HG03196 (cell line): ENCODE measurements around the gene NAPEPLD.
A peak's percentile ranks its signal among the peaks of the same experiment; 100 is the strongest.
"Not testable (repeated sequence)": the region's sequence is repeated elsewhere in the genome, so short reads cannot be mapped to it uniquely, and the experiment has no call there.

Experiments used
- ATAC-seq: cut with Tn5 transposase; IDR thresholded peaks from one replicate; pipeline ENCODE4 v1.9.1; 2021; ENCODE audit not compliant: unreplicated experiment

The NAPEPLD gene

GRCh38 chr7:103114576-103115008, 34.3 kb downstream of the NAPEPLD start:
- ATAC-seq, result no peak

DNA sequence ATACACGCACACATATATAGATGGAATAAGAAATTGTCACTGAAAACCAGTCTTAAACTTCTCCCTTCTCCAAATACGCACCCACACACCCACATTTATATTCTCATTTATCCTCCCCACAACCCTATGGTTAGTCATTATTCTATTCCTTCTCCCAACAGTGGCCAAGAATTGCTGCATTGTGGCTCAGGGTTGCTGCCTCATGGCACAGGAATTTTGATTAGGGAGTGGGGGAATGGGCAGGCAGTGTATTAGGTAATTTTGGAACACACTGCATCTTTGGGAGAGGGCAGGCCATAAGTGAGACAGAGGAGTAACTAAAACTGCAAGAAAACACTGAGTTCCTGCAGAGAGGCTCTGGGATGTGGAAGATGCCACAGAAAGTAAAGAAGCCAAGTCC, 35.7 kb downstream of the NAPEPLD start:
- no peak for ATAC-seq

GRCh38 chr7:103106703-103107070, 42.2 kb downstream of the NAPEPLD start:
- ATAC-seq, result not testable (repeated sequence)

DNA sequence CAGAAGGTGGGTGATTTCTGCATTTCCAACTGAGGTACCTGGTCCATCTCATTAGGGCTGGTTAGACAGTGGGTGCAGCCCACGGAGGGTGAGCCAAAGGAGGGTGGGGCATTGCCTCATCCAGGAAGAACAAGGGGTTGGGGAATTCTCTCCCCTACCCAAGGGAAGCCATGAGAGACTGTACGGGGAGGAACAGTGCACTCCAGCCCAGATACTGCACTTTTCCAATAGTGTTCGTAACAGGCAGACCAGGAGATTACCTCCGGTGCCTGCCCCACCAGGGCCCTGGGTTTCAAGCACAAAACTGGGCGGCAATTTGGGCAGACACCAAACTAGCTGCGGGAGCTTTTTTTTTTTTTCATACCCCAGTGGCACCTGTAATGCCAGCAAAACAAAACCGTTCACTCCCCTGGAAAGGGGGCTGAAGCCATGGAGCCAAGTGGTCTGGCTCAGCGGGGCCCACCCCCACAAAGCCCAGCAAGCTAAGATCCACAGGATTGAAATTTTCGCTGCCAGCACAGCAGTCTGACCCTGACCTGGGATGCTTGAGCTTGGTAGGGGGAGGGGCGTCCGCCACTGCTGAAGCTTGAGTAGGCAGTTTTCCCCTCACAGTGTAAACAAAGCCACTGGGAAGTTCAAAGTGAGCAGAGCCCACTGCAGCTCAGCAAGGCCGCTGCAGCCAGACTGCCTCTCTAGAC, 42.7 kb downstream of the NAPEPLD start:
- no peak for ATAC-seq

DNA sequence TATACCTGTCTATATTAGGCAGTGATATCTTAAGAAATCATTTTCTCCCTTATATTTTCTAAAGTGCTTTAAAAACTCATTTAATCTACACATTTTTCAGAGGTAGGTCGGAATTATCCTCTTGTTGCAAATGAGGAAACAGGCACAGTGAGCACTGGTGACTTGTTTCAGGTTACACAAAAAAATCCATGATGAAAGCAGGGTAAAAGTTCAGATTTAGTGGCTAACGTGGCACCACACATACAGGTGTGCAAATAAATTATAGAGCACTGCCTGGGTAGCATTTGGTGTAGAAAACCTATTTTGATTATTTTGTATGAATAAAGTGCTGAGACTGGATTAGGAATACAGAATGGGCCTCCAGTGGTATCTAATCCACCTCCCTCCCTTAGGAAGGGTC, 47.4 kb downstream of the NAPEPLD start:
- no peak for ATAC-seq

DNA sequence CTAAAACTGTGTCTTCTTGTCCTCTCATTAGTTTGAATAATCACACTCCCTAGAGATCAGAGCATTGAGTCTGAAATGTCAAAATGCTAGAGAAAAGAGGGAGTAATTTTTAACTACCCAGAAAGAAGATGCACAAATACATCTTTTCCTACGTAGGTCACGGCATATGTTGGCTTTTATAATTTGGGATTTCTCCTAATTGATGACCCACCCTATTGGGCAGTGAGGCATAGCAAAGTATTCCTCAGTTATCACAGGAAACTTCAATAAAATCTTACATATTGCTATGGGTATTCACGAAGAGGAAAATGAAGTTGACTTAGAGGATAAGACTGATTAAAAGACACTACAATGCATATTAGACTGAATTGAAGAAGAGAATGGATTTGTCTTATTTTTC, 48.6 kb downstream of the NAPEPLD start:
- no peak for ATAC-seq

- no peak for ATAC-seq
Measured at GRCh38 chr7:103097041-103097440, 51.9 kb downstream of the NAPEPLD start.

- ATAC-seq, result not testable (repeated sequence)
Measured at GRCh38 chr7:103095558-103095957, 53.3 kb downstream of the NAPEPLD start.

DNA sequence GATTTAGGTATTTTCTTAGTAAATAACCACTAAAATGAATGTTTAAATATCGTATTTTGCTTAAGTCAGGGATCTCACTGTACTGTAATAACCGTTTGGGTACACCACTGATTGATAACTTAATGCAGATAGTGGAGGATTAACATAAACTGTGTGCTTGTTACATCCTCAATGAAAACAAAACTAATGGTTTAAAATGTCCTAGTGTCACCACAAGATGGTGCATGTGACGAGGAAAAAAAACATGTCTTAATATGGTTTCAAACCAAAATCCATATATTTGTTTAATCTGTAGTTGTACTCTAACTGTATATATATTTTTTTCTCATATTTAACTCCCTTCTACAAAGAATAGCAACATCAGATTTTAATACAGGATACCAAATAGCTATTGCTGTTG, 54.8 kb downstream of the NAPEPLD start:
- ATAC-seq, result no peak

GRCh38 chr7:103093429-103093828, 55.5 kb downstream of the NAPEPLD start:
- ATAC-seq, result no peak

- not testable (repeated sequence) for ATAC-seq
Measured at GRCh38 chr7:103092321-103092720, 56.6 kb downstream of the NAPEPLD start.

DNA sequence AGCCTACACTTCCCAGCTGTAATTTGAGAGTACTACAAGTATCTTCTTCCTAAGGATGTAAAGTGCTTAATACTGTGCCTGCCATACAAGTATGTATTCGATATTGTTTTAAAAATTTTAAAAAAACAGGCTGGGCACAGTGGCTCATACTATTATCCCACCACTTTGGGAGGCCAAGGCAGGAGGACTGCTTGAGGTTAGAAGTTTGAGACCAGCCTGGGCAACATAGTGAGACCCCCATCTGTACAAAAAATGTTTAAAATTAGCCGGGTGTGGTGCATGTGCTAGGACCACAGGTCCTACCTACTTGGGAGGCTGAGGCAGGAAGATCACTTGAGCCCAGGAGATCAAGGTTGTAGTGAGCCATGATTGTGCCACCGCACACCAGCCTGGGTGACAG, 65.7 kb downstream of the NAPEPLD start:
- no peak for ATAC-seq

- ATAC-seq, result no peak
Measured at GRCh38 chr7:103082497-103082896, 66.4 kb downstream of the NAPEPLD start.

GRCh38 chr7:103080923-103081322, 68.0 kb downstream of the NAPEPLD start:
- ATAC-seq, result no peak

DNA sequence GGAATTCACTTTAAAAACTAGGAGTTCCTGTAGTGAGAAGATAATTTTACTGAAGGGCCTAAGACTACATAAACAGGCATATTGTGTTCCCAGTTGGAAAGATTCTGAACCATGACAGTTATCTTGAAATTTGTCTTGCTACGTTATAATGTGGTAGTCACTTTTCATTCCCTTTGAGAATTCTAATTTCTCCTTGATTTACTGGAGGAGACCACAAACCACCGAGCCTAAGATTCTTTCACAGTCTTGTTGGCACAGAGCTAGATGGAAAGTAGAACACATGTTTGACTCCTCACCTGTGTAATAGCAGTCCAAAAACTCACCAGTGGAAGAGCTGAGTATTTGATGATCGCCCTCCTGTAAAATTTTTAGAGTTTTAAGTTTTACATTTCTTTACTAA, 69.1 kb downstream of the NAPEPLD start:
- no peak for ATAC-seq

- ATAC-seq, result not testable (repeated sequence)
Measured at GRCh38 chr7:103078226-103078625, 70.7 kb downstream of the NAPEPLD start.

DNA sequence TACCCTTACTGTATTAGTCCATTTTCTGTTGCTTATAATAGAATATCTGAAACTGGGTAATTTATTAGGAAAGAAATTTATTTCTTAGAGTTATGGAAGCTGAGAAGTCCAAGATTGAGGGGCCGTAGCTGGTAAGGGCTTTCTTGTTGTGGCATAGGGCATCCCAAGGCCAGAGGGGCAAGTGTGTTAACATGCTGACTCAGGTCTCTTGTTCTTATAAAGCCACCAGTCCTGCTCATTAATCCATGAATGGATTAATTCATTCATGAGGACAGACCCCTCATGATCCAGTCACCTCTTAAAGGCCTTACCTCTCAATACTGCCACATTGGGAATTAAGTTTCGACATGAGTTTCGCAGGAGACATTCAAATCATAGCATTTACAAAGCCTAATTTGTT, 71.6 kb downstream of the NAPEPLD start:
- ATAC-seq, result no peak

- ATAC-seq, result no peak
Measured at GRCh38 chr7:103076764-103077163, 72.1 kb downstream of the NAPEPLD start.

DNA sequence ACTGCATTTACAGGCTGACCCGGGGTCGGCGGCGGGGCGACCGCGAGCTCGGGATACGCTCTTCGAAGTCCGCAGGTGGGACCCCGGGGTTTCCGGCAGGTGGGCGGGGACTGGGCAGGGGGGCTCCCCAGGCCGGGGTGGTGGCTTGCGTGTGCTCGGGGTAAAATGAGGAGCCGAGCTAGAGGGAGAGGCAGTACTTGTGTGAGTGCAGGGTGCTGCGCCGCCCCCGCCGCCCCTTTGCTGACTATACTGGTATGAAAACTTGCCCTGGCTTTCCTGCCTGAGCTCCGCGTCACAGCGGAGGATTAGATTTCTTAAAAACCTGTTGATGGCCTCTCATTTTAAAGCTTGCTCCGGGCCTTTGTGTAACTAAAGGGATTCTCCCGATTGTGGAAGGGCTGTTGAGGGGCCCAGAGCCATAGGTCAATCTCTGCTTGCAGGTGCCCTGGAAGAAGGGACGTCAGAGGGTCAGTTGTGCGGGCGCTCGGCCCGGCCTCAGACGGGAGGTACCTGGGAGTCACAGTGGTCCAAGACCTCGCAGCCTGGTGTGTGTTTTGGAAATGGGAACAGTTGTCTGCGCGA, 73.5 kb downstream of the NAPEPLD start:
- peak; percentile 36 for ATAC-seq

DNA sequence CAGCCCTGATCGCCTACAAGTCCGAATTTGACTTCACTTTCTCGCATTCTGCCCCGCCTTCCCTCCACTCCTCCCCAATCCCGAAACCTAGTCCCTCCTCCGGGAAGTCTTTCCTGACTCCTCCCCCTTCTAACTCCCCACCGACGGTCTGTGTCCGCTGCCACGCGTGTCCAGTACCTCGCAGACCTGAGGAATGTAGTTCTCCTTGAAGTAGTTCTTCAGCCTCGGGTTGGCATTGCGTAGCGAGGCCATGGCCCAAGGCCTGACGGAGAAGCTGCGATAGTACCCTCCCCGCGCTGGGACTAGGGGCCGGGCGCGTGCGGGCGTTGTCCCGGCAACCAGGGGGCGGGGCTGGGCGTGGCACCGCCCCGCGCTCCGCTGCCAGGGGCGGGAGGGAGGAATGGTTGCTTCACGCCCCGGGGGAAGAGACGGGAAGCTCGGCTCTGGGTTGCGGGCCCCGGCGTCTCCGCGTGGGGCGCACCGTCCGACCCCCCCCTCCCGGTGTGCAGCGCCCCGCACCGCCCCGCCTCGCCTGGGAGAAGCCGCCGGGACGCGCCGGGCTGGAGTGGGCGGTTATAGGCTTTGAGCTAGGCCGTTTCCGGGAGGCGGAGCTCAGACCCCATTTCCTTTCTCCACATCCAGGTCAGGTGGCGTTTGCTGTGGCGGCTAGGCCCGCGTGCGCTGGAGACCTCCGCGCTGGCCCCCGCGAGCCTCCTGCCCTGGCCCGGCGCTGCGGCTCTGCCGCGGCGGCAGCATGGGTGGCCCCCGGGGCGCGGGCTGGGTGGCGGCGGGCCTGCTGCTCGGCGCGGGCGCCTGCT, 74.2 kb downstream of the NAPEPLD start, which contains the start of the genes ARMC10 and FBXL13:
Gene ARMC10 (plus strand): TSS at position 622 of the 818 bp plus-strand sequence. CDS start 133 bp downstream, at position 755.
Gene FBXL13 (minus strand): TSS at position 278 of the 818 bp plus-strand sequence.
- peak; percentile 91 for ATAC-seq

DNA sequence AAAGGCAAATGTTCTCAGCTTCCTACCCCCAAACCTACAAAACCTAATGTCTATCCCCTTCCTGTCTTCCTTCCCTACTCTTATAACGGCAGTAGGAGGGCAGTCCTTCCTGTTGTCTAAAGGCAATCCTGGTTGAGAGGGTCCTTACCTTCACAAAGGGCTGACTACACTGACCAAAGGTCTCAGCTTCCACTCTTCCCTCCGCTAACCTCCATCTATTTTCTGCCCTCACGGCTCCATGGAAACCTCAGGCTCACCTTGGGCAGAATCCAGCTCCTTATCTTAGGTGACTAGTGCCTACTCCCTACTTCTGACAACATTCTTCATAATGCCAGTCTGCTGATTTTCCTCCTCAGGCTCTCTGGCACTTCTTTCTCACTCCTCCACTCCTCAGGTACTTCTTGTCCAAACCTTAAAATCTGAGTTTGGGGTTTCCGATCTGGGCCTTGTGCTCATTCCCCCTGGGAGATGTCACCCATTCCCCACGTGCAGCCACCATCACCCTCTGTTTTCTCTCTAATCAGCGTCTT, 74.8 kb downstream of the NAPEPLD start:
- ATAC-seq, result no peak

- no peak for ATAC-seq
Measured at GRCh38 chr7:103071000-103071399, 77.9 kb downstream of the NAPEPLD start.
